HepG2 (cell line): Measurements from ENCODE around the gene FBXW12. TPM values are rescaled to one million over a fixed set of nuclear protein-coding genes. Genes with fewer than 3 reads are reported as not detected.

ENCODE experiments used
- ATAC-seq: fragments of 200-7000 bp; cut with Tn5 transposase; 3 replicates; pipeline ENCODE4 v1.9.1; 2020; ENCODE audit warnings: mild to moderate bottlenecking, moderate library complexity
- BruUV-seq: library from RNA; stranded (reverse); fragments of 400-500 nt; replicated peaks from 2 replicates; lab custom pipeline; 2021; lab: Mats Ljungman, UMichigan
- CTCF ChIA-PET: fragments of 300-600 bp; formaldehyde crosslinking; extraction: SDS; loops from one replicate; lab custom pipeline; 2021; ENCODE audit warnings: low total read pairs, inconsistent platforms, low intra/inter-chr PET ratio; lab: Yijun Ruan, JAX
- POLR2A ChIA-PET: fragments of 350-600 bp; sonication (Branson Sonifier 250); formaldehyde crosslinking; loops from one replicate; lab custom pipeline; 2020; ENCODE audit warnings: antibody characterized with exemption, inconsistent platforms; lab: Yijun Ruan, JAX
- DNase-seq: peaks from one replicate; pipeline ENCODE4 v3.0.0-alpha.2; 2015; ENCODE audit warnings: low spot score
- FAIRE-seq: peaks from 3 replicates; lab custom pipeline; 2011; peaks lifted over from hg19 to GRCh38; lab: Jason Lieb, UNC
- H2AFZ ChIP-seq: one replicate; pipeline ENCODE4 v1.6.1; 2011; ENCODE audit warnings: low read length, inconsistent platforms
- H3K27ac ChIP-seq: fragments of 300-600 bp; 3 replicates; pipeline ENCODE4 v1.8.0; 2011; ENCODE audit warnings: mixed run types, mild to moderate bottlenecking, mixed read lengths, low read length, inconsistent platforms; ENCODE audit not compliant: insufficient read depth; ENCODE audit errors: extremely low read length
- H3K27me3 ChIP-seq, 2 experiments: fragments of 200-600 bp in 1 of 2; 2 replicates in 1 of 2; 3 replicates in 1 of 2; pipeline versions ENCODE4 v1.6.0 to v1.8.0; 2011; ENCODE audit warnings: low read length in 2 of 2, mild to moderate bottlenecking in 2 of 2, moderate library complexity in 2 of 2, inconsistent platforms in 1 of 2; ENCODE audit not compliant: insufficient read depth in 2 of 2, control insufficient read depth in 1 of 2
- H3K36me3 ChIP-seq, 2 experiments: fragments of 200-600 bp in 1 of 2; replicated peaks in 1 of 2; 2 replicates in 1 of 2; 3 replicates in 1 of 2; pipeline versions ENCODE4 v1.5.1 to v1.8.0; 2011; ENCODE audit warnings: low read length in 2 of 2, inconsistent platforms in 1 of 2; ENCODE audit not compliant: insufficient read depth in 2 of 2, control insufficient read depth in 1 of 2
- H3K4me1 ChIP-seq: 2 replicates; pipeline ENCODE4 v1.5.1; 2012; ENCODE audit warnings: low read length, inconsistent platforms; ENCODE audit not compliant: insufficient read depth
- H3K4me2 ChIP-seq: 2 replicates; pipeline ENCODE4 v1.6.0; 2011; ENCODE audit warnings: low read depth, low read length, inconsistent platforms
- H3K4me3 ChIP-seq, 3 experiments: fragments of 200-600 bp in 1 of 3; sonication (generic), shearing (Covaris generic) in 1 of 3; replicated peaks in 1 of 3; 2 replicates each; pipeline ENCODE4 v1.5.1; 2011 to 2016; ENCODE audit warnings: low read length in 3 of 3, inconsistent platforms in 2 of 3, low read depth in 2 of 3, mild to moderate bottlenecking in 2 of 3, control low read depth in 1 of 3, mixed read lengths in 1 of 3; ENCODE audit not compliant: insufficient read depth in 1 of 3
- H3K79me2 ChIP-seq: one replicate; pipeline ENCODE4 v1.6.1; 2011; ENCODE audit warnings: low read length, inconsistent platforms; ENCODE audit not compliant: insufficient read depth
- H3K9ac ChIP-seq: 2 replicates; pipeline ENCODE4 v1.6.0; 2011; ENCODE audit warnings: mild to moderate bottlenecking, low read depth, low read length, inconsistent platforms; ENCODE audit not compliant: insufficient read depth
- H3K9me3 ChIP-seq: 2 replicates; pipeline ENCODE4 v1.5.1; 2012; ENCODE audit warnings: mild to moderate bottlenecking, low read length
- H4K20me1 ChIP-seq: 2 replicates; pipeline ENCODE4 v1.6.0; 2011; ENCODE audit warnings: inconsistent platforms, mild to moderate bottlenecking, low read length, moderate library complexity; ENCODE audit not compliant: insufficient read depth
- CSRNP1 ChIP-seq: sonication (generic); formaldehyde crosslinking; IDR thresholded peaks from 2 replicates; pipeline ENCODE4 v1.8.1; 2023; ENCODE audit warnings: mild to moderate bottlenecking, missing genetic modification reagents
- EHMT2 ChIP-seq: fragments of 200-600 bp; sonication (generic); IDR thresholded peaks from 2 replicates; pipeline ENCODE4 v1.7.0; 2017; ENCODE audit warnings: antibody characterized with exemption, low read depth, low read length, borderline replicate concordance
- FOSL2 ChIP-seq: sonication (generic); formaldehyde crosslinking; IDR thresholded peaks from 2 replicates; pipeline ENCODE4 v1.4.0; 2020; ENCODE audit warnings: missing genetic modification reagents
- KDM5B ChIP-seq: sonication (generic); formaldehyde crosslinking; IDR thresholded peaks from 2 replicates; pipeline ENCODE4 v1.4.0; 2020; ENCODE audit warnings: missing genetic modification reagents, mild to moderate bottlenecking, borderline replicate concordance
- NONO ChIP-seq, 2 experiments: fragments of 450-650 bp in 1 of 2; sonication (generic) in 1 of 2; formaldehyde crosslinking in 1 of 2; IDR thresholded peaks in 1 of 2; conservative IDR thresholded peaks in 1 of 2; 2 replicates each; pipeline versions ENCODE4 v1.6.1 to v1.8.0; 2017 to 2022; ENCODE audit warnings: mild to moderate bottlenecking in 1 of 2, missing genetic modification reagents in 1 of 2, moderate library complexity in 1 of 2
- NR2F6 ChIP-seq, 2 experiments: IDR thresholded peaks; 2 replicates each; pipeline ENCODE4 v1.6.1; 2016; ENCODE audit warnings: antibody characterized with exemption in 1 of 2, mild to moderate bottlenecking in 1 of 2
- PHF20 ChIP-seq: sonication (generic); formaldehyde crosslinking; IDR thresholded peaks from 2 replicates; pipeline ENCODE4 v1.5.0; 2020; ENCODE audit warnings: mild to moderate bottlenecking, missing genetic modification reagents
- RNF2 ChIP-seq: fragments of 450-650 bp; conservative IDR thresholded peaks from 2 replicates; pipeline ENCODE4 v1.6.1; 2016; ENCODE audit warnings: low read depth
- SMC3 ChIP-seq: IDR thresholded peaks from 2 replicates; pipeline ENCODE4 v1.6.1; 2011; ENCODE audit warnings: low read length, improper control_type of control experiment
- SPEN ChIP-seq: sonication (generic); formaldehyde crosslinking; IDR thresholded peaks from 2 replicates; pipeline ENCODE4 v1.5.1; 2020; ENCODE audit warnings: low read depth, mild to moderate bottlenecking, missing genetic modification reagents
- SUZ12 ChIP-seq: fragments of 150-350 bp; IDR thresholded peaks from 2 replicates; pipeline ENCODE4 v1.6.1; 2014; ENCODE audit warnings: low read depth, low read length
- ZNF747 ChIP-seq: sonication (generic); formaldehyde crosslinking; IDR thresholded peaks from 2 replicates; pipeline ENCODE4 v1.8.1; 2023; ENCODE audit warnings: missing genetic modification reagents, mild to moderate bottlenecking, borderline replicate concordance
- WGBS: methylation state at CpG from one replicate; pipeline ENCODE4 v1.1.6; 2017; ENCODE audit warnings: low lambda C conversion rate; 5-methylcytosine and 5-hydroxymethylcytosine counted together
- in situ Hi-C: cut with HindIII; loops from 2 replicates; pipeline ENCODE4 v1.10.0; 2017; ENCODE audit warnings: low pct_unique_long_range_greater_than_20kb; ENCODE audit not compliant: extremely low pct_ligation_motif_present
- intact Hi-C: fragments of 100-400 bp; cut with micrococcal nuclease; formaldehyde crosslinking; loops from one replicate; pipeline ENCODE4 v1.10.0; 2022; ENCODE audit not compliant: unreplicated experiment
- polyA plus RNA-seq, 8 experiments: library from polyadenylated mRNA; depleted of rRNA in 3 of 8; stranded (reverse) in 7 of 8; unstranded in 1 of 8; fragments of >200 nt; fragmentation: Illumina TruSeq in 4 of 8; extraction: Trizol in 4 of 8; gene quantifications; 2 replicates each; pipeline versions ENCODE4 v1.2.1 to v1.2.3, GENCODE V29; 2011 to 2016; ENCODE audit warnings: low read depth in 4 of 8, missing spikeins in 1 of 8, mixed read lengths in 1 of 8; ENCODE audit not compliant: insufficient read depth in 1 of 8
- total RNA-seq, 5 experiments: library from RNA; depleted of rRNA; stranded (reverse); fragments of >200 nt; fragmentation: Illumina TruSeq; extraction: Trizol; gene quantifications; 2 replicates each; pipeline ENCODE4 v1.2.3, GENCODE V29; 2016; ENCODE audit warnings: low read depth in 1 of 5
- TF ChIP-seq, protein P1 (sequence below): sonication (generic); formaldehyde crosslinking; IDR thresholded peaks from 2 replicates; pipeline ENCODE4 v1.4.0; 2020; ENCODE audit warnings: missing genetic modification reagents, borderline replicate concordance
- TF ChIP-seq, protein P2 (sequence below): sonication (generic); formaldehyde crosslinking; IDR thresholded peaks from 2 replicates; pipeline ENCODE4 v1.5.1; 2020; ENCODE audit warnings: missing genetic modification reagents, mild to moderate bottlenecking, borderline replicate concordance
- TF ChIP-seq, protein P3 (sequence below): sonication (generic); formaldehyde crosslinking; IDR thresholded peaks from 2 replicates; pipeline ENCODE4 v1.4.0; 2020; ENCODE audit warnings: missing genetic modification reagents

Gene FBXW12
- total and polyA plus RNA-seq, 2 of the 13 experiments (the other 11 are each of a cell fraction or from before 2014, with no cell fraction given): not detected

DNA sequence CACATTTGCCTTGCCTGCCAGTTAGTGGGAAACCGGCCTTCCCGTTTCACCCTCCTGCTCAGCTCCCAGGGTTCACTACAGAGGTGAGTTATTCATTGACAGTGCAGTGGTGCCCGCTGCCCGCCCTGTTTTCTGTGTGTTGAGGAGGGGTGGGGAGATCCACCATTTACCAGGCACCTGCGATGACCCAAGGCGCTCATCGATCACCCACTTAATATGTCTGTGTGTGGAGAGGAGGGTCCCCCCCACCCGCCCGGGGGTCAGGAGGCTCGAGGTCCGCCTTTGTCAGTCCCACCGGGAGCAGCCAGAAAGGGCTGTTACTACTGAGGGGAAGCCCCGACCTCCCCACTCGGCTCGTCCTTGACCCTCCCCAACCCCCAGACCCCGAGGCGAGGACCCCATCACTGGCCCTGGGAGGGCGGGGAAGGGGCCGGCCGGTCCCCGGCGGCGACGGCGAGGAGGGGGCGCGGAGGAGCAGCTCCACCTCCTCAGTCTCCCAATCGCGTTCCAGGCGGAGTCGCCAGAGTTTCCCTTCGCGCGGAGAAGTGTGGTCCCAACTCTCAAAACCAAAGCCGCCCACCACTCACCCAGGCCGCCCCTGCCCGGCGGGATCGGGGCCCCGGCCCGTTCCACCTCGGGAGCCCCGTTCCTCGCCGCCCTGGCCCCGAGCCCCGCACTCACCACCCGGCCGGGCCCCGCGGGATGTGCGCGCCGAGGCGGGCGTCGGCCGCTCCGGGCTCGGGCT, 56.7 kb downstream of the FBXW12 start:
- Histone ChIP-seq H4K20me1 (peaks cover 46% of the 10 kb centered on the region), H3K27me3 (no peaks in the 10 kb centered on the region), H3K4me3 (peak overlapping the region; percentile 79 to 93 (median 86)), H3K9me3 (no peaks in the 10 kb centered on the region), H3K79me2 (peaks cover 54% of the 10 kb centered on the region), H3K36me3 (peaks cover 12 to 20% of the 10 kb centered on the region in 2 experiments), H3K4me2 (peak overlapping the region; percentile 100), H3K9ac (peak overlapping the region; percentile 96), H3K27ac (peak overlapping the region; percentile 99), H2AFZ (no peak overlapping the region), H3K4me1 (peaks cover 83% of the 10 kb centered on the region)
- in situ Hi-C loops: no loop called here
- ChIA-PET CTCF (no interaction called here), POLR2A (interaction anchor here (0.5 to 9.0 kb wide), 13 partner anchors 9 to 193 kb away, joined by 3 to 130 read pairs (median 7); partner anchors contain the start of genes ATRIP, CCDC51, PFKFB4 and TMA7)
- BruUV-seq: no TSS peak
- intact Hi-C loops: loop anchor here (1.0 kb wide), 1 partner anchor 12 kb away; the partner anchor contains the start of genes CCDC51 and TMA7
- FAIRE-seq (peak; percentile 93), ATAC-seq (peak; percentile 66), DNase-seq (peak; percentile 90)
- no CpG with 5 or more reads among the region's 60 CpGs for WGBS
- TF ChIP-seq PHF20 (CRISPR knock-in tag) (no peak), FOSL2 (CRISPR knock-in tag) (no peak; the same call in 1 of the 2 replicates), SPEN (CRISPR knock-in tag) (peak; percentile 45; the same call in 1 of the 2 replicates), SMC3 (no peak), ZNF747 (no peak), KDM5B (CRISPR knock-in tag) (no peak), EHMT2 (no peak), NR2F6 (IDR thresholded peaks at IDR 0.05) (peak; percentile 77), NR2F6 (CRISPR knock-in tag; IDR thresholded peaks at IDR 0.05) (peak; percentile 72), RNF2 (no peak), CSRNP1 (no peak), SUZ12 (no peak), NONO (IDR thresholded peaks at IDR 0.05) (no peak), NONO (CRISPR knock-in tag; conservative IDR thresholded peaks at IDR 0.05) (peak; percentile 75)
- TF ChIP-seq, protein P1, sequence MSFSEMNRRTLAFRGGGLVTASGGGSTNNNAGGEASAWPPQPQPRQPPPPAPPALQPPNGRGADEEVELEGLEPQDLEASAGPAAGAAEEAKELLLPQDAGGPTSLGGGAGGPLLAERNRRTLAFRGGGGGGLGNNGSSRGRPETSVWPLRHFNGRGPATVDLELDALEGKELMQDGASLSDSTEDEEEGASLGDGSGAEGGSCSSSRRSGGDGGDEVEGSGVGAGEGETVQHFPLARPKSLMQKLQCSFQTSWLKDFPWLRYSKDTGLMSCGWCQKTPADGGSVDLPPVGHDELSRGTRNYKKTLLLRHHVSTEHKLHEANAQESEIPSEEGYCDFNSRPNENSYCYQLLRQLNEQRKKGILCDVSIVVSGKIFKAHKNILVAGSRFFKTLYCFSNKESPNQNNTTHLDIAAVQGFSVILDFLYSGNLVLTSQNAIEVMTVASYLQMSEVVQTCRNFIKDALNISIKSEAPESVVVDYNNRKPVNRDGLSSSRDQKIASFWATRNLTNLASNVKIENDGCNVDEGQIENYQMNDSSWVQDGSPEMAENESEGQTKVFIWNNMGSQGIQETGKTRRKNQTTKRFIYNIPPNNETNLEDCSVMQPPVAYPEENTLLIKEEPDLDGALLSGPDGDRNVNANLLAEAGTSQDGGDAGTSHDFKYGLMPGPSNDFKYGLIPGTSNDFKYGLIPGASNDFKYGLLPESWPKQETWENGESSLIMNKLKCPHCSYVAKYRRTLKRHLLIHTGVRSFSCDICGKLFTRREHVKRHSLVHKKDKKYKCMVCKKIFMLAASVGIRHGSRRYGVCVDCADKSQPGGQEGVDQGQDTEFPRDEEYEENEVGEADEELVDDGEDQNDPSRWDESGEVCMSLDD (CRISPR knock-in tag): no peak; the same call in 1 of the 2 replicates
- TF ChIP-seq, protein P2, sequence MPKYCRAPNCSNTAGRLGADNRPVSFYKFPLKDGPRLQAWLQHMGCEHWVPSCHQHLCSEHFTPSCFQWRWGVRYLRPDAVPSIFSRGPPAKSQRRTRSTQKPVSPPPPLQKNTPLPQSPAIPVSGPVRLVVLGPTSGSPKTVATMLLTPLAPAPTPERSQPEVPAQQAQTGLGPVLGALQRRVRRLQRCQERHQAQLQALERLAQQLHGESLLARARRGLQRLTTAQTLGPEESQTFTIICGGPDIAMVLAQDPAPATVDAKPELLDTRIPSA (CRISPR knock-in tag): no peak
- TF ChIP-seq, protein P3, sequence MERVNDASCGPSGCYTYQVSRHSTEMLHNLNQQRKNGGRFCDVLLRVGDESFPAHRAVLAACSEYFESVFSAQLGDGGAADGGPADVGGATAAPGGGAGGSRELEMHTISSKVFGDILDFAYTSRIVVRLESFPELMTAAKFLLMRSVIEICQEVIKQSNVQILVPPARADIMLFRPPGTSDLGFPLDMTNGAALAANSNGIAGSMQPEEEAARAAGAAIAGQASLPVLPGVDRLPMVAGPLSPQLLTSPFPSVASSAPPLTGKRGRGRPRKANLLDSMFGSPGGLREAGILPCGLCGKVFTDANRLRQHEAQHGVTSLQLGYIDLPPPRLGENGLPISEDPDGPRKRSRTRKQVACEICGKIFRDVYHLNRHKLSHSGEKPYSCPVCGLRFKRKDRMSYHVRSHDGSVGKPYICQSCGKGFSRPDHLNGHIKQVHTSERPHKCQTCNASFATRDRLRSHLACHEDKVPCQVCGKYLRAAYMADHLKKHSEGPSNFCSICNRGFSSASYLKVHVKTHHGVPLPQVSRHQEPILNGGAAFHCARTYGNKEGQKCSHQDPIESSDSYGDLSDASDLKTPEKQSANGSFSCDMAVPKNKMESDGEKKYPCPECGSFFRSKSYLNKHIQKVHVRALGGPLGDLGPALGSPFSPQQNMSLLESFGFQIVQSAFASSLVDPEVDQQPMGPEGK (CRISPR knock-in tag): peak; percentile 93
